GM19035 (cell line): ENCODE data around the gene CLDN24.

ENCODE experiments used
- ATAC-seq: cut with Tn5 transposase; IDR thresholded peaks from one replicate; pipeline ENCODE4 v1.9.1; 2021; ENCODE audit not compliant: unreplicated experiment

CLDN24 gene

GRCh38 chr4:183322326-183322725 lies at the start of gene CLDN24:
Gene CLDN24, minus strand, starts transcription at chr4:183322426. Its CDS starts 0 bp downstream, at chr4:183322426.
- no peak for ATAC-seq

- no peak for ATAC-seq
Observed at GRCh38 chr4:183370786-183371185, 48.6 kb upstream of the CLDN24 start.

GRCh38 chr4:183369073-183369472 lies 46.8 kb upstream of the CLDN24 start:
- no peak for ATAC-seq

- no peak for ATAC-seq
Observed at GRCh38 chr4:183366206-183366835, 44.1 kb upstream of the CLDN24 start.

DNA sequence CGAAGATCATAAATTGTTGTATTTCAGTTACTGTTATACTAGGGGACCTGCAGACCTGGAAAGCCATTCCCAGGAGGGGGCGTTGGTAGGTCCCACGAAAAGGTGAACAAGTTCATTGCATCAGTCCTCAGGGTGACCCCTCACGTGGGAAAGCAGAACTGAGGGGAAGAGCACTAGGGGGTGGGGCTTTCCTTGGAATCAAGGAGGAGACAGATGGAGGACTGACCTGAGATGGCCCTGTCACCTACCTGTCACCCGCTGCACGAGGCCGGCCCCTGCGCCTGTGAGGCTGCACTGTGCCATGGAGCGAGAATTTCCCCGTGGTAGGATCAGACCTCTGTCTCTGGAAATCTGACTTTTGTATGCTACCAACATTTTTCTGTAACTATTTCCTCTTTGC lies 41.8 kb upstream of the CLDN24 start:
- ATAC-seq: no peak

- no peak for ATAC-seq
Observed at GRCh38 chr4:183362916-183363542, 40.8 kb upstream of the CLDN24 start.

DNA sequence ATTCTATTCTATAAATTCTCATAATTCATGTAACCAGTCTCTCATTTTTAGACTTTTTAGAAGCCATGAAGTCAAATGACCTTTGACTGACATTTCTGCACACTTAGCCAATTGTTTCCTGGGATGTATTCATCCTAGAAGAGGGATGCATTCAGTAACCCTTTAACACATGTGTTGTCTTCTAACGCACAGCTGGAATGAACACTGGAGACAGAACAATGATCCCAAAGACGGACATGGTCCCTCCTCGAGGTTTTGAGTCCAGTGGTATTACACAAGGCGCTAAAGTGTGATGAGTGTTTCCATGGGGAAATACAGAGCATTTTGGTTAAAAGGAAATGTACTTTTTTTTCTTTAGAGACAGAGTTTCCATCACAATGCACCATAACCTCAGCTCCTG lies 39.8 kb upstream of the CLDN24 start:
- ATAC-seq: no peak

DNA sequence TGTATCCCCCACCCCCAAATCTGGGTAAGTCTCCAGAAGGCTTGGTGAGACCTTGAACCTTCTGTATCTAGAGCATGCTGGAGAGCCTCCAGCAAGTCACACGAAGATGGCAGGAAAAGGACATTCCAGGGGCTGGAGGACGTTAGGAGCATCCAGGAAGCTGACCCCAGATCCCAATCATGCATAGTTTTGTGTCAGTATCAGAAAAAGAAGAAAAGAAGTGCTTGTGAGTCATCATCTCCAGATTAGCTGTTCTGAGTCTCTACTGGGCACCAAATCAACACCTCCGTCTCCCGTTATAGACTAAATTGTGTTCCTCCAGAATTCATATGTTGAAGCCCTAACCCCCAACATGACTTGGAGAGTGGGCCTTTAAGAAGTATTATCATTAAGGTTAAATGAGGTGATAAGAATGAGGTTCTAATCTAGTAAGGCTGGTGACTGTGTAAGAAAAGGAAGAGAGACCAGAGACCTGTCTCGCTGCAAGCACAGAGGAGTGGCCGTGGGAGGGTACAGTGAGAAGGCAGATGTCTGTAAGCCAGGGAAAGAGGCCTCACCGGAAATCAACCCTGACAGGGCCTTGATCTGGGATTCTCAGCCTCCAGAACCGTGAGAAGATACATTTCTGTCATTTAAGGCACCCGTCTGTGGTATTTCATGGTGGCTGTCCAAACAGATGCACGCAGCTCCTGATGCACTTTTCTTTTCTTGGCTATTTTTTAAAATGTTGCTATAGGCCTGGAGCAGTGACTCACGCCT lies 38.1 kb upstream of the CLDN24 start:
- no peak for ATAC-seq

GRCh38 chr4:183358215-183358755 lies 36.1 kb upstream of the CLDN24 start:
- no peak for ATAC-seq

GRCh38 chr4:183356931-183357675 lies 34.9 kb upstream of the CLDN24 start:
- no peak for ATAC-seq

DNA sequence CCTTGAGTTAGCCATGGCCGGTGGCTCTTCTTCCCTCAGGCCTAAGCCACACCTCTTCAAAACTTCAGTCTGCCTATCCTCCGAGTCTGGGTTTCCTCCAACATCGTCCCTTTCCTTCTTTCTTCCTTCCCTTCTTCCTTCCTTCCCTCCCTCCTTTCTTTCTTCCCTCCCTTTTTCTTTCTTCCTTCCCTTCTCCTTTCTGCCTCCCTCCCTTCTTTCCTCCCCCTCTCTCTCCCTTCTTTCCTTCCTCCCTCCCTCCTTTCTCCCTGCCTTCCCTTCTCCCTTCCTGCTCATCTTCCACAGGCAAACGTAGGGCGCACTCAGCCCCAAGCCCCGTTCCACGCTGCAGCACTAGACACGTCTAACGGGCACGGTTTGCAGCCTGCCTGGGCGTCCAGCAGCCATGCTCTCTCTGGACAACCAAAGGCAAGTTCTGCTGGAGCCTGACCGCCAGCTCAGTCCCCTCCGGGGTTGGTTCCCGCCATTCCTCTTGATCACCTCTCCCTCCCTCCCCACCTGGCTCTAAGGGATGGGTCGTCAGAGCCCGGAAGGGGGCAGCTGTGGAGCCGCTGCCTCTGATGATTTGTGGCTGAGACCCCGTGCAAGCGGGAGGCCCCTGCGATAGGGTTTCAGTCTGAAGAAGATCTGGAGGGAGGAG lies 34.1 kb upstream of the CLDN24 start:
- ATAC-seq: no peak

- ATAC-seq: no peak
Observed at GRCh38 chr4:183355405-183355804, 33.2 kb upstream of the CLDN24 start.

- no peak for ATAC-seq
Observed at GRCh38 chr4:183354219-183354618, 32.0 kb upstream of the CLDN24 start.

- ATAC-seq: no peak
Observed at GRCh38 chr4:183353557-183353956, 31.3 kb upstream of the CLDN24 start.

- ATAC-seq: no peak
Observed at GRCh38 chr4:183352546-183352945, 30.3 kb upstream of the CLDN24 start.

DNA sequence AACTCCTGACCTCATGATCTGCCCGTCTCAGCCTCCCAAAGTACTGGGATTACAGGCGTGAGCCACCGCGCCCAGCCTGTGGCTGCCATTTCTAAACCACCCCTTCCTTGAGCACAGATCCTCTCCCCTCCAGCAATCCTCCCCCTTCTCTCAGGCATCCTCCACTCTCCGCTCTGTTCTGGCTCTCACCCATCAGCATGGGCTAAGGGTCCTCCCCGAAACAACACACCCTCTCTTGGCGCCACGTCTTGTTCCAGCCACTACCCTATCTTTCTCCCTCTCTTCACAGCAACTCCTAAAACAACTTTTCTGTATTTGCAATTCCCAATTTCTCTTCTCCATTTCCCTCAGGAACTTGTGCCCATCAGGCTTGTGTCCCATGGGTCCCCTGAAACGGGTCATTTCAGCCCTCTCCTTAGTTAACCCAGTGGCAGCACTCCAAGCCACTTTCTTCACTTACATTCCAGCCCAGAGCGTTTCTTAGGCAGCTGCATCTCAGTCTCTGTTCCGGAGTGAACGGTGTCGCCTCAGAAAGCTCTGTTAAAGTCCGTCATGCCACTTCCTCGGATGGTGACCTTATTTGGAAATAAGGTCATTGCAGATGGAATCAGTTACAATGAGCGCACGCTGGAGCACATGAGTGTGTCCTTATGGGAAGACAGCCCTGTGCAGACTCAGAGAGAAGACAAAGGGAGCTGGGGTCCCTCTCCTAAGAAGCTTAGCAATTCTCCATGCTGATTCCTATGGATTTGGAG lies 28.3 kb upstream of the CLDN24 start:
- no peak for ATAC-seq

GRCh38 chr4:183349673-183350072 lies 27.4 kb upstream of the CLDN24 start:
- no peak for ATAC-seq

GRCh38 chr4:183348706-183349659 lies 26.8 kb upstream of the CLDN24 start:
- no peak for ATAC-seq

DNA sequence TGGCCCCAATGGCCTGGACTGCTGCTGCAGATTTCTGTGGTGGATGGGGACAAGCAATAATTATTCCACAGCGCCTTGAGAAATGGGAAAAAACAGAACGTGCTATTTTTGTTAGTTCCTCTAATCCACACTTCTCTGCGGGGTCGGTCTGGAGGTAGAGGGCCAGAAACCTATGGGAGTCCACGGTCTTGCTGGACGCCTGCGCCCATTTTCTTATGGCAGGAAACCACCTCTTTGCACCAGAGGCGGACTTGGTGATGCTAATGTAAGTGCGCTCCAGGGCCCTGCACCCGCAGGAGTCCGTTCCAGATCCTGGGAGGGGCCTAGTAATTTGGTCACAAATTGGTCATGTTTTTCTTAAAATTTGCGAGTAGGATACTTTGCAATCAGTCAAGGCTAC lies 25.9 kb upstream of the CLDN24 start:
- ATAC-seq: no peak
